ENCODE results near the gene UNC119.

DNA sequence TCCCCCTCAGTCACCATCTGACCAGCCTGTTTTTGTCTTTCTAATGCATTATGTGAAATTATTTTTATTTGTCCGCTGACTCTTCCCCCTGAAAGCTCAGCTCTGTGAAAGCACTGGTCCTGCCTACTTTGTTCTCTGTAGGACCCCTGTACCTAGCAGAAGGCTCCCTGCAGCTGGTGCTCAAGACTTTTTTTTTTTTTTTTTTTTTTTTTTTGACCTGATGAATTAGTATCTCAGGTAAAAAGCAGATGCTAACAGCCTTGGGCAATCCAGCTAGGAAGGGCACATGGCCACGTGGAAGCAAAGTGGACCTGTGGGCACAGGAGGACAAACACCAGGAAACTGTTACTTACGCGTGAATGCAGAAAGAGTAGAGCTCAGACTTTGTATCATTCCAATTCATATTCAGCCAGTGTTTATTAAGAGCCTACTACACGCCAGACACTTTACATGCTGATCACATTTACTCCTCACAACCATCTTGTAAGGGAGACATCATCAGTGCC, 629 bp upstream of the UNC119 start:
- TF ChIP-seq, protein P1, sequence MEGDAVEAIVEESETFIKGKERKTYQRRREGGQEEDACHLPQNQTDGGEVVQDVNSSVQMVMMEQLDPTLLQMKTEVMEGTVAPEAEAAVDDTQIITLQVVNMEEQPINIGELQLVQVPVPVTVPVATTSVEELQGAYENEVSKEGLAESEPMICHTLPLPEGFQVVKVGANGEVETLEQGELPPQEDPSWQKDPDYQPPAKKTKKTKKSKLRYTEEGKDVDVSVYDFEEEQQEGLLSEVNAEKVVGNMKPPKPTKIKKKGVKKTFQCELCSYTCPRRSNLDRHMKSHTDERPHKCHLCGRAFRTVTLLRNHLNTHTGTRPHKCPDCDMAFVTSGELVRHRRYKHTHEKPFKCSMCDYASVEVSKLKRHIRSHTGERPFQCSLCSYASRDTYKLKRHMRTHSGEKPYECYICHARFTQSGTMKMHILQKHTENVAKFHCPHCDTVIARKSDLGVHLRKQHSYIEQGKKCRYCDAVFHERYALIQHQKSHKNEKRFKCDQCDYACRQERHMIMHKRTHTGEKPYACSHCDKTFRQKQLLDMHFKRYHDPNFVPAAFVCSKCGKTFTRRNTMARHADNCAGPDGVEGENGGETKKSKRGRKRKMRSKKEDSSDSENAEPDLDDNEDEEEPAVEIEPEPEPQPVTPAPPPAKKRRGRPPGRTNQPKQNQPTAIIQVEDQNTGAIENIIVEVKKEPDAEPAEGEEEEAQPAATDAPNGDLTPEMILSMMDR (IDR thresholded peaks at IDR 0.05; ENCODE audit: insufficient read depth, low read depth, low read length): no peak
- no peak for TF ChIP-seq EZH2 (IDR thresholded peaks at IDR 0.05; ENCODE audit: insufficient read depth, low read length)
